GM21381 (cell line): Measurements from ENCODE around the gene TRHDE.

Source experiments
- ATAC-seq: cut with Tn5 transposase; IDR thresholded peaks from one replicate; pipeline ENCODE4 v1.9.1; 2021; ENCODE audit warnings: mild to moderate bottlenecking, moderate library complexity; ENCODE audit not compliant: unreplicated experiment

TRHDE gene, protein sequence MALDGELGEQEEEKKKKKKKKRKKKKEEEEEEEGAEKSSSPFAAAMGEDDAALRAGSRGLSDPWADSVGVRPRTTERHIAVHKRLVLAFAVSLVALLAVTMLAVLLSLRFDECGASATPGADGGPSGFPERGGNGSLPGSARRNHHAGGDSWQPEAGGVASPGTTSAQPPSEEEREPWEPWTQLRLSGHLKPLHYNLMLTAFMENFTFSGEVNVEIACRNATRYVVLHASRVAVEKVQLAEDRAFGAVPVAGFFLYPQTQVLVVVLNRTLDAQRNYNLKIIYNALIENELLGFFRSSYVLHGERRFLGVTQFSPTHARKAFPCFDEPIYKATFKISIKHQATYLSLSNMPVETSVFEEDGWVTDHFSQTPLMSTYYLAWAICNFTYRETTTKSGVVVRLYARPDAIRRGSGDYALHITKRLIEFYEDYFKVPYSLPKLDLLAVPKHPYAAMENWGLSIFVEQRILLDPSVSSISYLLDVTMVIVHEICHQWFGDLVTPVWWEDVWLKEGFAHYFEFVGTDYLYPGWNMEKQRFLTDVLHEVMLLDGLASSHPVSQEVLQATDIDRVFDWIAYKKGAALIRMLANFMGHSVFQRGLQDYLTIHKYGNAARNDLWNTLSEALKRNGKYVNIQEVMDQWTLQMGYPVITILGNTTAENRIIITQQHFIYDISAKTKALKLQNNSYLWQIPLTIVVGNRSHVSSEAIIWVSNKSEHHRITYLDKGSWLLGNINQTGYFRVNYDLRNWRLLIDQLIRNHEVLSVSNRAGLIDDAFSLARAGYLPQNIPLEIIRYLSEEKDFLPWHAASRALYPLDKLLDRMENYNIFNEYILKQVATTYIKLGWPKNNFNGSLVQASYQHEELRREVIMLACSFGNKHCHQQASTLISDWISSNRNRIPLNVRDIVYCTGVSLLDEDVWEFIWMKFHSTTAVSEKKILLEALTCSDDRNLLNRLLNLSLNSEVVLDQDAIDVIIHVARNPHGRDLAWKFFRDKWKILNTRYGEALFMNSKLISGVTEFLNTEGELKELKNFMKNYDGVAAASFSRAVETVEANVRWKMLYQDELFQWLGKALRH

DNA sequence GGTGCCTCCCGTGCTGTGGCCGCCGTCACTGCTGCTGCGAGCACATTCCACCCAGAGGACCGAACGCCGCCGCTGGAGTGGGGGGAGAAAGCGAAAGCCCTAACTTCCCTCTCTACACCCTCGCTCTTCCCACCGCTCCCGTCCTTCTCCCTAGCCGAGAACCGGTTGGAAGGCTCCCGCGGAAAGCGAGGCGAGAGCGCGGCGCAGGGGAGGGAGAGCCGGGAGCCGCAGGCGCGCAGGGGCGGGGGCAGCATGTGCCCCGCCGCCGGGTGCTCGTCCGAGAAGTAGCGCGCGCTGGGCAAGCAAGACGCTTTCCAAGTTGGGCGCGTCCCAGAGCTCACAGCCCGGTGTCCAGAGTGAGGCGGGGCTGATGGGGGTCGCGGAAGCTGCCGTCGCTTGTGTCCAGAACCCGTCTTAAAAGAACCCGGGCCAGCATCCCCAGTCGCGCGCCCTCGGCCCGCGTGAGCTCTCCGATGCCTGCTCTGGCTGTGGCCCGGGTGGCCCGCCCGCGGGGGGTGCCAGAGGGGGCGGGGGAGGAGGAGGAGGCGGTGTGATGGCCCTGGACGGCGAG lies at the start of gene TRHDE:
TSS of gene TRHDE (plus strand) at position 280 of the 571 bp plus-strand sequence. CDS start at position 554, 274 bp downstream.
- no peak for ATAC-seq

DNA sequence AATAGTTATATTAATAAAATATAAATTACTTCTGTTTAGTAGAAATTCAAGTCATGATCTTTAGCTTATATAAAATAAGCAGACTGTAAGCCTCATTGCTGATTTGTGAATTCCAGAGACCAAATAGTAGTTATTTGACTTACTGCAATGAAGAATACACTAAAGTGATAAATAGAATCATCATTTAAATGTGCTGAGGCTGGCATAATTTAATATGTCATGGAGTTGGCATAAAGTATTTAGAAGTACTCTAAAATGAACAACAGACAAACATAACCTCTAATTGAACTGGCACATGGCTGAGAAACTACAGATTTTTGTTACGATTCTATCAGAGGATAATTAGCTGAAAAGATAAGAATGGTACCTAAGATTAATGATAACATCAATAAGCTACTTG lies 45.7 kb upstream of the TRHDE start:
- ATAC-seq, result no peak

- no peak for ATAC-seq
Observed at GRCh38 chr12:72228424-72228823, 43.7 kb upstream of the TRHDE start.

DNA sequence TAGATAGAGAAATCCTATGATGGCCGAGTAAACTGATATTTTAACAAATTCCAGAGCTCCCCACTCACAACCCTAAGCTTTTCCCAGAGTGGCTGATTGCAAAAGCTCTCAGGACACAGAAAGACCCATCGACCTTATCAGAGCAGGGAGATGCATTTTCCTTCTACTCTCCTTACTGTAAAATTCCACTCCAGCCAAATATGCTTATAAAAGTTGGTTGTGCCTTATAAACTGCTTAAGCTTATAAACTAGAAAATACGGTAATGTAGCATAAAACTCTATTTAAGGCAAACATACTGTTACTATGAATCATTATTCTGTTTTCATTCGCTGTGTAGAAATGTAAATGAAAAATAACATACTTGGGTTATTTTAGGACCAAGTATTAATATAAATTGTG lies 41.6 kb upstream of the TRHDE start:
- no peak for ATAC-seq

DNA sequence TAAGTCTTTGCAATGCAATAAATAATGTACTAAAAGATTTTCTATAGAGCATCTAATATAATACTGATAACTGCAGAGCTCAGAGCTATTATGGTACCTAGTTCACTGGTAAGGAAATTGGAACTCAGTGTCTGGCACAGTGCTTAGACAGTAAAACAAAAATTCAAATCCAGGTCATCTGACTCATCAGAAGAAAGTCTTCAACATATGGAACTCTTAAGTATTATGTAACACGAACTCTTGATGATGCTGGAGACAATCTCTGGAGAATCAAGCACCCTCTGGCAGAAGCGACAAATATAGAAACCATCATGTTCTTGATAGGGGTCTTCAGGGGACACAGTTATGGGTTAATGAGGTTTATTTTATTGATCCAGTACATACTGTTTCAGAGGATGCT lies 37.3 kb upstream of the TRHDE start:
- ATAC-seq, result no peak

DNA sequence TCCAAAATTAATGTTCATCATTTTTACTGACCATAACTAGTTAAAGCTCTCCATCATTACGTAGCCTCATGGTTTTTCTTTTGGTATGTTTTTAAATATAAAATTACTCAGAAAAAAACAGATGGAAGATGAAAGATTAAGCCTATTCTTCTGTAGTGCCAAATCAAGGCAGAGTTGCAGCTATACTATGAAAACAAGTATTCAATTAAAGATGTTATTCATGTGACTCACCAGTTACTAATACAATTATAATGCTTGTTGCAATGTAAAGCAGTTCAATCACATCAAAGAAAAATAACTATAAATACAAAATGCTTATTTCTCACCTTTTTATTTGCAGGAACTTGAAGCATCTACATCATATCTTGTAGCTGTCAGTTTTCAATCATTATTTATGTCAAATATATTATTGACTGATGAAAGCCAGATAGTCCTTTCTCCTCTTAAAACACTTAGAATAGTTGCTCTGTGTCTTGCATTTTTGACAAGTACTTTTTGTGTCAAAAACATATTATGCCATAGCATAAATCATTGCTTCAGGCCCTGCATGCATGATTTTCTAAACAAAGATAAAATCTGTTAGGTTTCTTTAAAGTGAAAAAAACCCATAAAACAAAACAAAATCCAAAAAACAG lies 36.0 kb upstream of the TRHDE start:
- ATAC-seq, result no peak

DNA sequence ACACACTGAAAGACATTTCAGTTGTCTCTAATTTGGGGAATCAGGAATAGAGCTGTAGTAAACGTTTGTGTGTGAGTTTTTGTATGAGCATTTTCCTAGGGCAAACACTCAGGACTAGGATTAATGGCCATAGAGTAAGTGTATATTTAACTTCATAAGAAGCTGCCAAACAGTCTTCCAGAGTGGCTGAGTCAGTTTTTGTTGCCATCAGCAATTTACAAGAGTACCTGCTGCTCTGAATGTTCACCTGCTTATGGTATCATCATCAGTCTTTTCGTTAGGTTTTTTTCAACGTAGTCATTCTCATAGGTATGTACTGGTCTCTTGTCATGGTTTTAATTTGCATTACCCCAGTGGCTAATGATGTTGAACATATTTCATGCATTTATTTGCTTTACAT lies 30.6 kb upstream of the TRHDE start:
- no peak for ATAC-seq

GRCh38 chr12:72242946-72243345 lies 29.2 kb upstream of the TRHDE start:
- no peak for ATAC-seq

DNA sequence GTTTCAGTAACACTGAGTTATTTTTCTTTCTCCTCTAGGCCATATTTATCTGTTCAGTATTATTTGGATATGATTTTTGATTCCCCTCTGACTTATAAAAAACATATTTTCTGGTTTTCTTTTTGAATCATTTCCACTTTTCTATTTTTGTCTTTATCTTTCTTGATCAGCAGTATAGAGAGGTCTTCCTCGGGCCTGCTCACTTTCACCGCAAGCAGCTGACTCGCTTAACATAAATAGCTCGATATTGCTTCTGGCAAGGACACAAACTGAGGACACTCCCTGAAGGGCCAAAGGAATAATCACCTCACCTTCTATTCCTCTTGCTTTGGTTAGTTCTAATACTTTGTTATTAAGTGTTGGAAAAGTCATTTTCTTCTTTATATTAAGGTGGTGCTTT lies 25.8 kb upstream of the TRHDE start:
- ATAC-seq, result no peak

DNA sequence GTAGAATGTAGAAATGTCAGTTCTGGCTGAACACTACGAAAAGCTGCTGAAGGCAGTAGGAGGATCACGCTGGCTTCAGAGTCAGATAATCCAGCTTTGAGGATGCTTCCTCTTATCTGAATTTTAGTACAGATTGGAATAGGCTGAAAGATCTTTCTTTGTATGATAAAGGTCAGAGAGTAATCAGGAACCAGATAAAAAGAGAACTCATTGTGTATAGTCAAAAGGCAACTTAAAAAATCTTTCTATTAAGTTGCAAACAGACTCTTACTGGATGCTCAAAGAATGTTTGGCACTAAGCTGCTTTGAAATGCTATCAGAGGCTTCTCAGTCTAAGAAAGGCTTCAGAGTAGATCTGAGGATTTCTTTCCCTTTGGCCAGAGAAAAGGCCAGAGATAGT lies 21.8 kb upstream of the TRHDE start:
- ATAC-seq, result no peak

- no peak for ATAC-seq
Observed at GRCh38 chr12:72256725-72257124, 15.4 kb upstream of the TRHDE start.

DNA sequence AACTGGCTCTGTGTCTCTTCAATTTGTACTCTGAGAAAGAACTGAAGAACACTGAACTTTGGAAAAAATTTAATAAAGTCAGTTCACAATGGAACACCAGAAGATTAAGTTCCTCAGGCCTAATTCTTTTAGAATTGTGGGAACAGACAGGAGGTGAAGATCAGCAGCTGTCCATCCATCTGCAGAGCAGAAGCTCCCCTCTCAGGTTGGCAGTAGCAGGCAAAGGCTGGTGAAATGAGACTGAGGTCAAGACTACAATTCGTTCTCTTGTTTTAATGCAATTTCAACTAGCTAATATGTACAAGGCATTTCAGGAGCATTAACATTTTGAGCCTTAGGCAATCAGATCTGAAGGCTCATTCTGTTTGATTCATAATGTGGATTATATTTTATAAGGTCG lies 10.3 kb upstream of the TRHDE start:
- no peak for ATAC-seq

GRCh38 chr12:72264548-72265175 lies 7.5 kb upstream of the TRHDE start:
- ATAC-seq, result no peak

DNA sequence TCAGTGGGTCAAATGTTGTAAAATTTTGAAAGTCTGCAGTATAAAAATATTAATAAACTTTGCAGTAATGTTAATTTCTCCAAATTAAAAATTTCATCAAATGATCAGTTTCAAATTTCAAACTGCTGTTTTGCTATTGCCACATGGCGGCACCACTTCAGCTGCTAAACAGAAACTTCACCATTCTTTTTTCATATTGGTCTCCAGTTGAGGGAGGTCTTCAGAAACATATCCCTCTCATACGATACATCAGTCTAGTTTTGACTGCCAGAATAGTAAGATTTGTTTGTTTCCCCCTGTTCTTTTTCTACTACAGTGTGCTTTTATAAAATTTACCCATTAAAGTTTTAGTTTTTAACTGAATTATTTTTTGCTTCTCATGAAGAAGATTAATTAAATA lies 4.2 kb upstream of the TRHDE start:
- ATAC-seq, result no peak

- ATAC-seq, result no peak
Observed at GRCh38 chr12:72268386-72268785, 3.8 kb upstream of the TRHDE start.

DNA sequence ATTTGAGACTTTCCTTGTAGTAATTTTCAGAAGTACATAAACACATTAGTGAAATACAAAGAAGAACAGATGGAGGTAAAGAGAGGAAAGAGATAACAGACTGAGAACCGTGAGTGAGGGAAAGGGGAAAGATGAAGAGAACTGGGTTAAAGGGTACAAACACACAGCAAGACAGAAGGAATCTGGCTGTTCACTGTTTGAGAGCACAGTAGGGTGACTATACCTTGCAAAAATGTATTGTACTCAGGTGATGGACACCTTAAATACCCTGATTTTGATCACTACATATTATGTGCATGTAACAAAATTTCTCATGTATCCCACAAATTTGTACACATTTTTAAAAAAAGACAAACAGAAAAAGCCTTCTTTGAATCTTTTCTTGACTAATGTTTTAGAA lies 2.7 kb upstream of the TRHDE start:
- ATAC-seq, result no peak

- no peak for ATAC-seq
Observed at GRCh38 chr12:72270246-72270645, 1.9 kb upstream of the TRHDE start.

- ATAC-seq, result no peak
Observed at GRCh38 chr12:72270961-72271360, 1.2 kb upstream of the TRHDE start.

GRCh38 chr12:72271451-72272090 lies 599 bp upstream of the TRHDE start:
- no peak for ATAC-seq
